Activated B cell treated with CpG ODN at 0.5 μM for 24 hours (primary cell): ENCODE data around the gene FAM221B. TPM values are rescaled to one million over a fixed set of nuclear protein-coding genes. Genes with fewer than 3 reads are reported as not detected.

ENCODE experiments used
- ATAC-seq: fragments of 200-7000 bp; cut with Tn5 transposase; one replicate; pipeline ENCODE4 v1.10.0; 2021; ENCODE audit warnings: low read depth, mild to moderate bottlenecking, moderate library complexity
- CTCF ChIA-PET: fragments of 350-600 bp; sonication (Branson Sonifier 250); formaldehyde crosslinking; loops from one replicate; lab custom pipeline; 2021; ENCODE audit warnings: antibody characterized with exemption; lab: Charles Lee
- POLR2A ChIA-PET: fragments of 350-600 bp; sonication (Branson Sonifier 250); formaldehyde crosslinking; loops from one replicate; lab custom pipeline; 2021; ENCODE audit warnings: antibody characterized with exemption; lab: Charles Lee
- DNase-seq: peaks from one replicate; pipeline ENCODE4 v3.0.0; 2022
- H3K27ac Mint-ChIP-seq: one replicate; pipeline ENCODE4 v1.8.0; 2020; ENCODE audit warnings: mixed read lengths
- H3K27me3 Mint-ChIP-seq: one replicate; pipeline ENCODE4 v1.8.0; 2021; ENCODE audit warnings: mixed read lengths
- H3K36me3 Mint-ChIP-seq: one replicate; pipeline ENCODE4 v1.8.0; 2021; ENCODE audit warnings: low read depth, mixed read lengths
- H3K4me1 Mint-ChIP-seq: one replicate; pipeline ENCODE4 v1.8.0; 2021; ENCODE audit warnings: mixed read lengths
- H3K4me3 Mint-ChIP-seq: one replicate; pipeline ENCODE4 v1.8.0; 2020; ENCODE audit warnings: mild to moderate bottlenecking, mixed read lengths
- H3K9me3 Mint-ChIP-seq: one replicate; pipeline ENCODE4 v1.8.0; 2020; ENCODE audit warnings: mixed read lengths
- CTCF ChIP-seq: fragments of 200-600 bp; IDR thresholded peaks from one replicate; pipeline ENCODE4 v1.8.0; 2022; ENCODE audit warnings: antibody characterized with exemption, mild to moderate bottlenecking
- intact Hi-C: fragments of 100-400 bp; cut with micrococcal nuclease; formaldehyde crosslinking; loops from one replicate; pipeline ENCODE4 v1.15.1; 2024
- total RNA-seq: library from RNA; stranded (reverse); gene quantifications from 2 replicates; pipeline ENCODE4 v1.2.3, GENCODE V29; 2022

Gene FAM221B
- total RNA-seq, 1 donor from 2014 or later = not detected

GRCh38 chr9:35792826-35793225, 35.7 kb downstream of the FAM221B start:
- H3K27me3 Mint-ChIP-seq = peaks cover 5% of the 10 kb centered on the region
- no peak overlapping the region for H3K4me3 Mint-ChIP-seq
- no peak for DNase-seq
- no peaks in the 10 kb centered on the region for H3K9me3 Mint-ChIP-seq
- peaks cover 9% of the 10 kb centered on the region for H3K36me3 Mint-ChIP-seq
- TF ChIP-seq CTCF = no peak
- ChIA-PET CTCF (interaction anchor here (0.9 to 2.7 kb wide), 3 partner anchors 33 to 89 kb away, joined by 4 to 28 read pairs (median 5); no protein-coding TSS in a partner anchor), POLR2A (interaction anchor here (0.7 kb wide), 1 partner anchor 36 kb away, joined by 3 read pairs; no protein-coding TSS in a partner anchor)
- ATAC-seq = no peak
- H3K4me1 Mint-ChIP-seq = peaks cover 10% of the 10 kb centered on the region
- intact Hi-C loops = no loop called here
- H3K27ac Mint-ChIP-seq = no peak overlapping the region

GRCh38 chr9:35792024-35792813, 36.3 kb downstream of the FAM221B start:
- ATAC-seq (no peak), DNase-seq (no peak)
- Mint-ChIP-seq H3K36me3 (peaks cover 16% of the 10 kb centered on the region), H3K27ac (no peak overlapping the region), H3K4me3 (no peak overlapping the region), H3K9me3 (no peaks in the 10 kb centered on the region), H3K27me3 (peaks cover 5% of the 10 kb centered on the region), H3K4me1 (peaks cover 10% of the 10 kb centered on the region)
- ChIA-PET CTCF (interaction anchor here (0.9 to 2.7 kb wide), 3 partner anchors 34 to 90 kb away, joined by 4 to 28 read pairs (median 5); no protein-coding TSS in a partner anchor), POLR2A (no interaction called here)
- intact Hi-C loops = no loop called here
- no peak for TF ChIP-seq CTCF

- no peak for ATAC-seq
Measured at GRCh38 chr9:35791297-35791921, 37.1 kb downstream of the FAM221B start, which contains the start of gene NPR2. Gene NPR2 (plus strand): TSS chr9:35791591. CDS start chr9:35792409, 818 bp downstream.

GRCh38 chr9:35790385-35791296, 37.9 kb downstream of the FAM221B start:
- peak overlapping the region; percentile 58 for H3K4me3 Mint-ChIP-seq
- H3K27ac Mint-ChIP-seq = no peak overlapping the region
- H3K36me3 Mint-ChIP-seq = peaks cover 27% of the 10 kb centered on the region
- TF ChIP-seq CTCF = no peak
- no peak for DNase-seq
- POLR2A ChIA-PET = interaction anchor here (0.6 to 1.3 kb wide), 5 partner anchors 25 to 140 kb away, joined by 3 to 6 read pairs (median 4); partner anchors contain the start of gene SIT1
- CTCF ChIA-PET = interaction anchor here (0.5 to 3.6 kb wide), 33 partner anchors 10 to 187 kb away, joined by 3 to 112 read pairs (median 4); partner anchors contain the start of genes FAM221B, GBA2, HINT2 and RGP1
- peak; percentile 92 for ATAC-seq
- peaks cover 5% of the 10 kb centered on the region for H3K27me3 Mint-ChIP-seq
- peaks cover 10% of the 10 kb centered on the region for H3K4me1 Mint-ChIP-seq
- intact Hi-C loops = loop anchor here (1.0 to 2.0 kb wide), 5 partner anchors 22 to 155 kb away; partner anchors contain the start of gene SPAG8
- no peaks in the 10 kb centered on the region for H3K9me3 Mint-ChIP-seq

More at GRCh38 chr9:35791297-35791921, 37.1 kb downstream of the FAM221B start, which contains the start of gene NPR2:
- Mint-ChIP-seq H3K4me3 (peak within 1 kb of the TSS; percentile 58), H3K9me3 (no peaks in the 10 kb centered on the region), H3K27ac (no peak within 1 kb of the TSS), H3K36me3 (peaks cover 20% of the 10 kb centered on the region), H3K4me1 (peaks cover 10% of the 10 kb centered on the region), H3K27me3 (peaks cover 5% of the 10 kb centered on the region)
- ChIA-PET CTCF (interaction anchor here (2.7 kb wide), 1 partner anchor 91 kb away, joined by 28 read pairs; no protein-coding TSS in a partner anchor), POLR2A (no interaction called here)
- no peak for TF ChIP-seq CTCF
- intact Hi-C loops = loop anchor here (2.0 kb wide), 1 partner anchor 55 kb away; no protein-coding TSS in a partner anchor
- no peak for DNase-seq
